Immature natural killer cell (primary cell): Measurements from ENCODE around the gene ANKLE1. TPM values are rescaled to one million over a fixed set of nuclear protein-coding genes. Genes with fewer than 3 reads are reported as not detected.
A peak's percentile ranks its signal among the peaks of the same experiment; 100 is the strongest.

Experiments used
- DNase-seq, 3 donors: peaks; one replicate each; pipeline ENCODE4 v3.0.0; 2022; ENCODE audit warnings: mixed read lengths in 1 of 3
- H3K27ac Mint-ChIP-seq, 6 donors: one replicate each; pipeline ENCODE4 v1.8.0; 2020; ENCODE audit warnings: mixed read lengths in 6 of 6, mild to moderate bottlenecking in 5 of 6, inconsistent platforms in 4 of 6, moderate library complexity in 3 of 6
- H3K27me3 Mint-ChIP-seq, 3 donors: one replicate each; pipeline ENCODE4 v1.8.0; 2020 to 2021; ENCODE audit warnings: low read depth in 3 of 3, mild to moderate bottlenecking in 3 of 3, mixed read lengths in 3 of 3, moderate library complexity in 3 of 3, inconsistent platforms in 1 of 3
- H3K36me3 Mint-ChIP-seq, 3 donors: one replicate each; pipeline ENCODE4 v1.8.0; 2020; ENCODE audit warnings: mixed read lengths in 3 of 3, inconsistent platforms in 2 of 3, mild to moderate bottlenecking in 2 of 3
- H3K4me1 Mint-ChIP-seq, 2 donors: one replicate each; pipeline ENCODE4 v1.8.0; 2020; ENCODE audit warnings: inconsistent platforms in 2 of 2, mild to moderate bottlenecking in 2 of 2, mixed read lengths in 2 of 2, moderate library complexity in 1 of 2
- H3K4me3 Mint-ChIP-seq, 5 donors: one replicate each; pipeline ENCODE4 v1.8.0; 2020; ENCODE audit warnings: mild to moderate bottlenecking in 5 of 5, mixed read lengths in 5 of 5, inconsistent platforms in 3 of 5, moderate library complexity in 3 of 5
- H3K9me3 Mint-ChIP-seq, 6 donors: one replicate each; pipeline ENCODE4 v1.8.0; 2020; ENCODE audit warnings: mild to moderate bottlenecking in 6 of 6, mixed read lengths in 6 of 6, inconsistent platforms in 4 of 6, moderate library complexity in 3 of 6
- polyA plus RNA-seq, 3 donors: library from polyadenylated mRNA; unstranded; fragments of 300-500 nt; fragmentation: Illumina TruSeq; gene quantifications; one replicate each; pipeline ENCODE4 v1.2.3, GENCODE V29; 2021

Gene ANKLE1
- polyA plus RNA-seq, 3 donors from 2014 or later, result not detected

GRCh38 chr19:17325133-17325532 lies 43.4 kb downstream of the ANKLE1 start:
- Mint-ChIP-seq H3K36me3 (peaks cover 0 to 6% (median 1%) of the 10 kb centered on the region in 3 donors), H3K27me3 (peaks cover 2 to 5% (median 2%) of the 10 kb centered on the region in 3 donors), H3K9me3 (no peaks in the 10 kb centered on the region), H3K4me3 (no peak overlapping the region), H3K4me1 (peaks cover 0 to 12% of the 10 kb centered on the region in 2 donors), H3K27ac (no peak overlapping the region)
- no peak for DNase-seq

GRCh38 chr19:17325881-17326594 lies 44.3 kb downstream of the ANKLE1 start:
- no peak for DNase-seq
- no peak overlapping the region for H3K4me3 Mint-ChIP-seq
- H3K27me3 Mint-ChIP-seq, result peaks cover 2 to 5% (median 2%) of the 10 kb centered on the region in 3 donors

GRCh38 chr19:17326595-17326966 lies 44.9 kb downstream of the ANKLE1 start:
- H3K4me1 Mint-ChIP-seq, result peaks cover 0 to 17% of the 10 kb centered on the region in 2 donors
- no peak overlapping the region for H3K27ac Mint-ChIP-seq
- peaks cover 0 to 4% (median 0%) of the 10 kb centered on the region in 3 donors for H3K36me3 Mint-ChIP-seq
- peaks cover 2 to 7% (median 2%) of the 10 kb centered on the region in 3 donors for H3K27me3 Mint-ChIP-seq
- no peak for DNase-seq
- no peaks in the 10 kb centered on the region for H3K9me3 Mint-ChIP-seq
- H3K4me3 Mint-ChIP-seq, result peak overlapping the region in 2 of 5 donors; percentile 12 to 55

More at GRCh38 chr19:17325881-17326594, 44.3 kb downstream of the ANKLE1 start:
- Mint-ChIP-seq H3K36me3 (peaks cover 0 to 4% (median 0%) of the 10 kb centered on the region in 3 donors), H3K4me1 (peaks cover 0 to 17% of the 10 kb centered on the region in 2 donors), H3K27ac (no peak overlapping the region), H3K9me3 (no peaks in the 10 kb centered on the region)

- H3K27ac Mint-ChIP-seq, result no peak overlapping the region
- no peaks in the 10 kb centered on the region for H3K9me3 Mint-ChIP-seq
- DNase-seq, result no peak
- H3K4me1 Mint-ChIP-seq, result peaks cover 0 to 17% of the 10 kb centered on the region in 2 donors
- H3K27me3 Mint-ChIP-seq, result peaks cover 2 to 7% (median 2%) of the 10 kb centered on the region in 3 donors
- peaks cover 0 to 4% (median 0%) of the 10 kb centered on the region in 3 donors for H3K36me3 Mint-ChIP-seq
- H3K4me3 Mint-ChIP-seq, result peak overlapping the region in 2 of 5 donors; percentile 12 to 55
These were observed 45.5 kb downstream of the ANKLE1 start for GRCh38 chr19:17327068-17327653.

- Mint-ChIP-seq H3K27me3 (peaks cover 0 to 4% (median 0%) of the 10 kb centered on the region in 3 donors), H3K4me1 (peaks cover 0 to 17% of the 10 kb centered on the region in 2 donors), H3K9me3 (no peaks in the 10 kb centered on the region)
These were observed 46.2 kb downstream of the ANKLE1 start for GRCh38 chr19:17327654-17328516.

GRCh38 chr19:17328517-17329365 lies 47.0 kb downstream of the ANKLE1 start:
- Mint-ChIP-seq H3K27me3 (peaks cover 0 to 4% (median under 1%) of the 10 kb centered on the region in 3 donors), H3K4me1 (peaks cover 3 to 20% of the 10 kb centered on the region in 2 donors), H3K36me3 (peaks cover 0 to 3% (median 0%) of the 10 kb centered on the region in 3 donors), H3K27ac (no peak overlapping the region), H3K9me3 (no peaks in the 10 kb centered on the region), H3K4me3 (peak overlapping the region; percentile 25 to 77 (median 52))
- peak; percentile 20 to 39 (median 27) for DNase-seq

More at GRCh38 chr19:17327654-17328516, 46.2 kb downstream of the ANKLE1 start:
- Mint-ChIP-seq H3K4me3 (peak overlapping the region; percentile 61 to 84 (median 77)), H3K27ac (peak overlapping the region in 4 of 6 donors; percentile 64 to 80 (median 70)), H3K36me3 (peaks cover 0 to 3% (median 0%) of the 10 kb centered on the region in 3 donors)
- peak; percentile 48 to 55 (median 52) for DNase-seq

GRCh38 chr19:17329366-17330261 lies 47.9 kb downstream of the ANKLE1 start:
- H3K4me3 Mint-ChIP-seq, result peak overlapping the region in 4 of 5 donors; percentile 25 to 64 (median 40)
- no peak for DNase-seq
- H3K27me3 Mint-ChIP-seq, result peaks cover 0 to 7% (median 4%) of the 10 kb centered on the region in 3 donors
- no peaks in the 10 kb centered on the region for H3K9me3 Mint-ChIP-seq
- H3K4me1 Mint-ChIP-seq, result peaks cover 9 to 23% of the 10 kb centered on the region in 2 donors
- H3K36me3 Mint-ChIP-seq, result peaks cover 0 to 3% (median 0%) of the 10 kb centered on the region in 3 donors
- H3K27ac Mint-ChIP-seq, result peak overlapping the region in 1 of 6 donors; percentile 39

GRCh38 chr19:17330262-17331044 lies 48.8 kb downstream of the ANKLE1 start:
- Mint-ChIP-seq H3K27ac (no peak overlapping the region), H3K4me1 (peaks cover 17 to 31% of the 10 kb centered on the region in 2 donors), H3K36me3 (peaks cover 0 to 3% (median 0%) of the 10 kb centered on the region in 3 donors), H3K27me3 (peaks cover 0 to 9% (median 9%) of the 10 kb centered on the region in 3 donors), H3K9me3 (no peaks in the 10 kb centered on the region), H3K4me3 (peak overlapping the region; percentile 35 to 67 (median 52))
- DNase-seq, result no peak

- no peak overlapping the region for H3K27ac Mint-ChIP-seq
- H3K4me3 Mint-ChIP-seq, result no peak overlapping the region
- H3K36me3 Mint-ChIP-seq, result peaks cover 0 to 3% (median 0%) of the 10 kb centered on the region in 3 donors
- no peak for DNase-seq
- H3K9me3 Mint-ChIP-seq, result no peaks in the 10 kb centered on the region
- H3K4me1 Mint-ChIP-seq, result peaks cover 18 to 31% of the 10 kb centered on the region in 2 donors
- peaks cover 0 to 9% (median 7%) of the 10 kb centered on the region in 3 donors for H3K27me3 Mint-ChIP-seq
These were observed 49.4 kb downstream of the ANKLE1 start for GRCh38 chr19:17331045-17331558.

GRCh38 chr19:17332360-17332676 lies 50.6 kb downstream of the ANKLE1 start:
- peak overlapping the region in 3 of 5 donors; percentile 27 to 47 (median 45) for H3K4me3 Mint-ChIP-seq
- H3K9me3 Mint-ChIP-seq, result no peaks in the 10 kb centered on the region
- H3K36me3 Mint-ChIP-seq, result peaks cover 0 to 3% (median 0%) of the 10 kb centered on the region in 3 donors
- DNase-seq, result no peak
- H3K27me3 Mint-ChIP-seq, result peaks cover 0 to 11% (median 10%) of the 10 kb centered on the region in 3 donors
- H3K4me1 Mint-ChIP-seq, result peaks cover 28 to 40% of the 10 kb centered on the region in 2 donors
- no peak overlapping the region for H3K27ac Mint-ChIP-seq
